Activated CD4-positive, alpha-beta T cell treated with anti-CD3 and anti-CD28 coated beads, Interleukin-2, amount 10 ng/mL, durations not matched to agents 7 days and 5 days (primary cell): ENCODE data around the gene PHPT1. TPM values are rescaled to one million over a fixed set of nuclear protein-coding genes. Genes with fewer than 3 reads are reported as not detected.
"Not testable (repeated sequence)": the region's sequence is repeated elsewhere in the genome, so short reads cannot be mapped to it uniquely, and the experiment has no call there.

Source experiments
- CTCF ChIA-PET: fragments of 350-600 bp; sonication (Branson Sonifier 250); formaldehyde crosslinking; loops from one replicate; lab custom pipeline; 2021; ENCODE audit warnings: antibody characterized with exemption; lab: Charles Lee
- POLR2A ChIA-PET: fragments of 350-600 bp; sonication (Branson Sonifier 250); formaldehyde crosslinking; loops from one replicate; lab custom pipeline; 2021; ENCODE audit warnings: antibody characterized with exemption; lab: Charles Lee
- DNase-seq: peaks from one replicate; pipeline ENCODE4 v3.0.0-alpha.2; 2020
- H3K27ac Mint-ChIP-seq: one replicate; pipeline ENCODE4 v1.8.0; 2021; ENCODE audit warnings: mild to moderate bottlenecking, moderate library complexity, mixed read lengths
- H3K27me3 Mint-ChIP-seq: one replicate; pipeline ENCODE4 v1.8.0; 2021; ENCODE audit warnings: mixed read lengths
- H3K36me3 Mint-ChIP-seq: one replicate; pipeline ENCODE4 v1.8.0; 2021; ENCODE audit warnings: low read depth, mixed read lengths
- H3K4me1 Mint-ChIP-seq: one replicate; pipeline ENCODE4 v1.8.0; 2021; ENCODE audit warnings: mixed read lengths
- H3K4me3 Mint-ChIP-seq: one replicate; pipeline ENCODE4 v1.8.0; 2021; ENCODE audit warnings: mild to moderate bottlenecking, moderate library complexity, mixed read lengths
- H3K9me3 Mint-ChIP-seq: one replicate; pipeline ENCODE4 v1.8.0; 2021; ENCODE audit warnings: mixed read lengths
- total RNA-seq, 2 experiments: library from RNA; stranded (reverse); gene quantifications; one replicate each; pipeline ENCODE4 v1.2.3, GENCODE V29; 2021

The PHPT1 gene
- total RNA-seq, 2 experiments from 2014 or later = 90.1 to 99.4 TPM

GRCh38 chr9:136866898-136867421, 17.8 kb downstream of the PHPT1 start:
- DNase-seq, CTCF ChIA-PET, H3K27me3 Mint-ChIP-seq, POLR2A ChIA-PET, H3K9me3 Mint-ChIP-seq: not testable (repeated sequence)
- Mint-ChIP-seq H3K36me3 (peaks cover 20% of the 10 kb centered on the region), H3K4me3 (peak overlapping the region; percentile 72), H3K4me1 (peaks cover 19% of the 10 kb centered on the region), H3K27ac (peak overlapping the region; percentile 84)

GRCh38 chr9:136867480-136867879, 18.3 kb downstream of the PHPT1 start:
- H3K36me3 Mint-ChIP-seq = peaks cover 18% of the 10 kb centered on the region
- no peaks in the 10 kb centered on the region for H3K27me3 Mint-ChIP-seq
- no peak for DNase-seq
- H3K4me3 Mint-ChIP-seq = peak overlapping the region; percentile 72
- peaks cover 19% of the 10 kb centered on the region for H3K4me1 Mint-ChIP-seq
- POLR2A ChIA-PET = no interaction called here
- peak overlapping the region; percentile 68 for H3K27ac Mint-ChIP-seq
- peaks cover under 1% of the 10 kb centered on the region for H3K9me3 Mint-ChIP-seq
- CTCF ChIA-PET = interaction anchor here (0.6 kb wide), 1 partner anchor 25 kb away, joined by 3 read pairs; the partner anchor contains the start of gene AJM1

- Mint-ChIP-seq H3K9me3 (peaks cover 5% of the 10 kb centered on the region), H3K4me1 (peaks cover 19% of the 10 kb centered on the region), H3K36me3 (peaks cover 18% of the 10 kb centered on the region), H3K27ac (no peak overlapping the region), H3K27me3 (no peaks in the 10 kb centered on the region), H3K4me3 (peak overlapping the region; percentile 72)
- CTCF ChIA-PET = interaction anchor here (0.6 kb wide), 1 partner anchor 25 kb away, joined by 3 read pairs; the partner anchor contains the start of gene AJM1
- POLR2A ChIA-PET = no interaction called here
- no peak for DNase-seq
These were observed 18.7 kb downstream of the PHPT1 start for GRCh38 chr9:136867917-136868316.

GRCh38 chr9:136868644-136869043, 19.4 kb downstream of the PHPT1 start:
- Mint-ChIP-seq H3K4me1 (peaks cover 19% of the 10 kb centered on the region), H3K4me3 (no peak overlapping the region), H3K36me3 (peaks cover 11% of the 10 kb centered on the region), H3K27me3 (no peaks in the 10 kb centered on the region), H3K27ac (no peak overlapping the region), H3K9me3 (peaks cover 5% of the 10 kb centered on the region)
- CTCF ChIA-PET = interaction anchor here (1.0 kb wide), 1 partner anchor 10 kb away, joined by 5 read pairs; no protein-coding TSS in a partner anchor
- no peak for DNase-seq
- POLR2A ChIA-PET = no interaction called here

GRCh38 chr9:136869611-136870010, 20.4 kb downstream of the PHPT1 start:
- H3K4me1 Mint-ChIP-seq = peaks cover 12% of the 10 kb centered on the region
- H3K4me3 Mint-ChIP-seq, H3K27me3 Mint-ChIP-seq, H3K36me3 Mint-ChIP-seq, H3K9me3 Mint-ChIP-seq, DNase-seq, POLR2A ChIA-PET, H3K27ac Mint-ChIP-seq: not testable (repeated sequence)
- CTCF ChIA-PET = interaction anchor here (0.9 to 1.7 kb wide), 6 partner anchors 9 to 35 kb away, joined by 3 to 5 read pairs (median 4); no protein-coding TSS in a partner anchor

- Mint-ChIP-seq H3K27ac (no peak overlapping the region), H3K27me3 (no peaks in the 10 kb centered on the region), H3K4me3 (no peak overlapping the region), H3K36me3 (peaks cover 3% of the 10 kb centered on the region), H3K9me3 (peaks cover 5% of the 10 kb centered on the region), H3K4me1 (peaks cover 8% of the 10 kb centered on the region)
- ChIA-PET CTCF (interaction anchor here (0.6 to 1.1 kb wide), 4 partner anchors 14 to 101 kb away, joined by 3 to 4 read pairs (median 3); no protein-coding TSS in a partner anchor), POLR2A (no interaction called here)
- no peak for DNase-seq
These were observed 25.9 kb downstream of the PHPT1 start for GRCh38 chr9:136875155-136875554.

- Mint-ChIP-seq H3K4me3 (no peak overlapping the region), H3K36me3 (peaks cover 3% of the 10 kb centered on the region), H3K27ac (no peak overlapping the region), H3K9me3 (peaks cover 5% of the 10 kb centered on the region), H3K27me3 (no peaks in the 10 kb centered on the region), H3K4me1 (peaks cover 19% of the 10 kb centered on the region)
- ChIA-PET CTCF (interaction anchor here (0.9 kb wide), 1 partner anchor 156 kb away, joined by 3 read pairs; no protein-coding TSS in a partner anchor), POLR2A (no interaction called here)
- DNase-seq = no peak
These were observed 27.3 kb downstream of the PHPT1 start for GRCh38 chr9:136876476-136876875.

GRCh38 chr9:136880651-136881050, 31.4 kb downstream of the PHPT1 start:
- ChIA-PET POLR2A (no interaction called here), CTCF (interaction anchor here (0.6 to 2.9 kb wide), 8 partner anchors 10 to 155 kb away, joined by 3 to 16 read pairs (median 4); partner anchors contain the start of genes AJM1 and PAXX)
- Mint-ChIP-seq H3K4me3 (no peak overlapping the region), H3K27ac (peak overlapping the region; percentile 82), H3K36me3 (peaks cover 4% of the 10 kb centered on the region), H3K4me1 (peaks cover 53% of the 10 kb centered on the region), H3K27me3 (no peaks in the 10 kb centered on the region), H3K9me3 (no peaks in the 10 kb centered on the region)
- no peak for DNase-seq

- ChIA-PET POLR2A (interaction anchor here (0.6 kb wide), 2 partner anchors 17 to 65 kb away, joined by 3 to 4 read pairs; no protein-coding TSS in a partner anchor), CTCF (interaction anchor here (0.8 to 2.9 kb wide), 14 partner anchors 12 to 205 kb away, joined by 3 to 16 read pairs (median 4); partner anchors contain the start of genes AJM1, C8G, EDF1 and FBXW5)
- Mint-ChIP-seq H3K9me3 (no peaks in the 10 kb centered on the region), H3K4me3 (peak overlapping the region; percentile 76), H3K36me3 (peaks cover 4% of the 10 kb centered on the region), H3K27me3 (no peaks in the 10 kb centered on the region), H3K4me1 (peaks cover 53% of the 10 kb centered on the region), H3K27ac (peak overlapping the region; percentile 97)
- peak; percentile 72 for DNase-seq
These were observed 32.5 kb downstream of the PHPT1 start for GRCh38 chr9:136881691-136882108.

GRCh38 chr9:136882109-136882946, 33.1 kb downstream of the PHPT1 start:
- CTCF ChIA-PET = interaction anchor here (0.8 to 2.9 kb wide), 11 partner anchors 12 to 147 kb away, joined by 3 to 16 read pairs (median 4); partner anchors contain the start of genes AJM1, C8G, EDF1 and FBXW5
- Mint-ChIP-seq H3K36me3 (peaks cover 6% of the 10 kb centered on the region), H3K27ac (peak overlapping the region; percentile 97), H3K4me3 (peak overlapping the region; percentile 76), H3K9me3 (no peaks in the 10 kb centered on the region), H3K4me1 (peaks cover 57% of the 10 kb centered on the region), H3K27me3 (no peaks in the 10 kb centered on the region)
- POLR2A ChIA-PET = interaction anchor here (0.6 kb wide), 1 partner anchor 66 kb away, joined by 3 read pairs; no protein-coding TSS in a partner anchor
- peak; percentile 88 for DNase-seq

GRCh38 chr9:136882947-136883283, 33.7 kb downstream of the PHPT1 start:
- DNase-seq, H3K27me3 Mint-ChIP-seq, H3K9me3 Mint-ChIP-seq, H3K36me3 Mint-ChIP-seq, POLR2A ChIA-PET: not testable (repeated sequence)
- Mint-ChIP-seq H3K4me1 (peaks cover 57% of the 10 kb centered on the region), H3K4me3 (peak overlapping the region; percentile 76), H3K27ac (peak overlapping the region; percentile 97)
- CTCF ChIA-PET = interaction anchor here (1.2 to 2.9 kb wide), 5 partner anchors 22 to 62 kb away, joined by 4 to 16 read pairs (median 6); partner anchors contain the start of genes AJM1, C8G and FBXW5

- H3K9me3 Mint-ChIP-seq, H3K36me3 Mint-ChIP-seq, H3K27me3 Mint-ChIP-seq, DNase-seq, POLR2A ChIA-PET: not testable (repeated sequence)
- Mint-ChIP-seq H3K27ac (peak overlapping the region; percentile 97), H3K4me1 (peaks cover 62% of the 10 kb centered on the region), H3K4me3 (peak overlapping the region; percentile 76)
- CTCF ChIA-PET = interaction anchor here (1.1 to 1.3 kb wide), 4 partner anchors 11 to 61 kb away, joined by 3 to 5 read pairs (median 4); partner anchors contain the start of genes C8G and FBXW5
These were observed 34.5 kb downstream of the PHPT1 start for GRCh38 chr9:136883670-136884069.
